NCI-H82 (cell line): ENCODE results near the gene ATP13A3.
A peak's percentile ranks its signal among the peaks of the same experiment; 100 is the strongest.
"Not testable (repeated sequence)": the region's sequence is repeated elsewhere in the genome, so short reads cannot be mapped to it uniquely, and the experiment has no call there.

ENCODE experiments used
- DNase-seq: peaks from one replicate; lab custom pipeline; 2025; lab: John Stamatoyannopoulos, UW

Gene ATP13A3

DNA sequence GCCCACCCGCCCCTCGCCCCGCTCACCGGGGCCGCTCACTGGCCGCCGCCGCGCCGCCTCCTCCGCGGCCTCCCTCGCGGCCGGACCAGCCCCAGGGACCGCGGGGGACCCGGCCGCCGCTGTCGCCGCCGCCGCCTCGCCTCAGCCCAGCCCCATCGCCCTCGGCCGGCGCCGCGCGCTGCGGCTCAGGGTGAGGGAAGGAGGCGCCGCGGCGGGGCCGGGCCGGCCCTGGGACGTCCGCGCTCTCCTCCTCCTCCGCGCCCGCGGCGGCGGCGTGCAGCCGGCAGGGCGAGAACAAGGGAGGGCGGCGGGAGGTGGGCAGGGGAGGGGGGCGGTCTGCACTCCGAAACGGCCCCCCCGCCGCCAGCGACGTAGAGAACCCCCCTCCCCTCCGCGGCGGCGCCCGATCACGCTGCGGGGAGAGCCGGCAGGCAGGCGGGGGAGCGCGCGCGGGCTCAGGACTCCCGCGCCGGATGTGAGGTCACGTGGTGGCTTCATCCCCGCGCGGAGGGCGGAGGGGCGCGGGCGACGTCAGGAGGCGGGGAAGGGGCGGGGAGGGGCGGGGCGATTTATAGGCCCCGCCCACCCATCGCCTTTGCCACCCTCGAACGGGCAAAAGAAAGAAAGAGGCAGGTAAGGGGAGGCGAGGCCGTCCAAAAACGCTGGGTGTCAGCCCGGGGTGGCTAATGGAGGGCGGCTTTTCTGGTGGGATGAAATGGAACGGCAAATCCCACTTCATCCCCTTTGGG lies at the start of gene ATP13A3:
Gene ATP13A3 (minus strand): TSS at position 463 of the 749 bp plus-strand sequence. CDS start 24,812 bp downstream, outside the sequence.
- DNase-seq: peak; percentile 95

GRCh38 chr3:194535199-194535598 lies 48.4 kb upstream of the ATP13A3 start:
- DNase-seq: not testable (repeated sequence)

- DNase-seq: no peak
Measured at GRCh38 chr3:194534243-194534642, 47.4 kb upstream of the ATP13A3 start.

- DNase-seq: no peak
Measured at GRCh38 chr3:194532591-194532990, 45.8 kb upstream of the ATP13A3 start.

DNA sequence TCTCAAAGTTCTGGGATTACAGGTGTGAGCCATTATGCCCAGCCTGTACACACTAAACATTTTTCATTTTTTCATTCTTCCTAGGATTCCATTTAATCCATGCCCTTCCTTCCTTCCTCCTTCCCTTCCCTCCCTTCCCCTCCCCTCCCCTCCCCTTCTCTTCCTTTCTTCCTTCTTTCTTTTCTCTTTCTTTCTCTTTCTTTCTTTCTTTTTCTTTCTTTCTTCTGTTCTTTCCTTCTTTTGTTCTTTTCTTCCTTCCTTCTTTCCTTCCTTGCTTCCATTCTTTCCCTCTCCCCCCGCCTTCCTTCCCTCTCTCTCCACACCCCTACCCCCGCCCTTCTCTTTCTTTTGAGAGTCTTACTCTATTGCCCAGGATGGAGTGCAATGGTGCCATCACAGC lies 40.9 kb upstream of the ATP13A3 start:
- DNase-seq: no peak

DNA sequence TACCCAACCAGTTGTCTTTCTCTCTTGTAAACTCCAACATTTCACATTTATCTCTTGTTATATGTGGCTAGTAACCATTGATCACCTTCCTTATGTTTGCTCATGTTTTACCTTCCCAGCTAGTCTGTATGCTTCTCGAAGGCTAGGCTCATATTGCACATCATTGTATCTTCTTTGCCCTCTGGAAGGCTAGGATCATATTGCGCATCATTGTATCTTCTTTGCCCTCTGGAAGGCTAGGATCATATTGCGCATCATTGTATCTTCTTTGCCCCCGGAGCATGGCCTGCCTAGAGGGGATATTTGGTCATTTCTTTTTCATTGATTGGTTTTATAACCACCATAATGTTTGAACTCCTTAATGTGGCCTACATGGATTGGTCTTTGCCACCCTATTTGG lies 39.4 kb upstream of the ATP13A3 start:
- no peak for DNase-seq

GRCh38 chr3:194522579-194523046 lies 35.8 kb upstream of the ATP13A3 start:
- DNase-seq: no peak

- no peak for DNase-seq
Measured at GRCh38 chr3:194521510-194522260, 34.9 kb upstream of the ATP13A3 start.

DNA sequence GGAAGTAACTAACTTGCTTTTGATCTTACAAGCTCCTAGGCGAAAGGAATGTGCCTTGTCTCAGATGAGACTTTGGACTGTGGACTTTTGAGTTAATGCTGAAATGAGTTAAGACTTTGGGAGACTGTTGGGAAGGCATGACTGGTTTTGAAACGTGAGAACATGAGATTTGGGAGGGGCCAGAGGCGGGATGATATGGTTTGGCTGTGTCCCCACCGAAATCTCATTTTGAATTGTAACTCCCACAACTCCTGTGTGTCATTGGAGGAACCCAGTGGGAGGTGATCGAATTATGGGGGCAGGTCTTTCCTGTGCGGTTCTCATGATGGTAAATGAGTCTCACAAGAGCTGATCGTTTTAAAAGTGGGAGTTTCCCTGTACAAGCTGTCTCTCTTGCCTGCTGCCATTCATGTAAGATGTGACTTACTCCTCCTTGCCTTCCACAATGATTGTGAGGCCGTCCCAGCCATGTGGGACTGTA lies 33.9 kb upstream of the ATP13A3 start:
- not testable (repeated sequence) for DNase-seq

DNA sequence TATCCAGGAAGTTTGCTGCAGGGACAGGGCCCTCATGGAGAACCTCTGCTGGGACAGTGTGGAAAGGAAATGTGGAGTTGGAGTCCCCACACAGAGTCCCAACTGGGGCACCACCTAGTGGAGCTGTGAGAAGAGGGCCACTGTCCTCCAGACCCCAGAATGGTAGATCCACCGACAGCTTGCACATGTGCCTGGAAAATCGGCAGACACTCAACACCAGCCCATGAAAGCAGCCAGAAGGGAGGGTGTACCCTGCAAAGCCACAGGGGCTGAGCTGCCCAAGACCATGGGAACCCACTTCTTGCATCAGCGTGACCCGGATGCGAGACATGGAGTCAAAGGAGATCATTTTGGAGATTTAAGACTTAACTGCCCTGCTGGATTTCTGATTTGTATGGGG lies 33.4 kb upstream of the ATP13A3 start:
- not testable (repeated sequence) for DNase-seq

DNA sequence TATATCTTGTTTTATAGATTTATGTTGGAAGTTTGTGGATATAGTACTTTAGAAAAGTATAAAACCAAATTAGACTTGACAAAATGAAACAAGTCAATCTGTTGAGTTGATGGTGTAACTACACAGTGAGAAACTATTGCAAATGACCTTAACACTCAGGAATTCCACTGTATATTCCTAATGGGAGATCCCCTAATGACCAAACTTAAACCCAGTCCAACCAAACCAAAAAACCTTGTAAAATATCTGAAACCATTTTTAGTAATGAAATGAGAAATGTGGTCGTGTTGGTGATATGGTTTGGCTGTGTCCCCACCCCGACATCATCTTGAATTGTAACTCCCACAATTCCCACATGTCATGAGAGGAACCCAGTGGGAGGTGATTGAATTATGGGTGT lies 31.9 kb upstream of the ATP13A3 start:
- DNase-seq: no peak

DNA sequence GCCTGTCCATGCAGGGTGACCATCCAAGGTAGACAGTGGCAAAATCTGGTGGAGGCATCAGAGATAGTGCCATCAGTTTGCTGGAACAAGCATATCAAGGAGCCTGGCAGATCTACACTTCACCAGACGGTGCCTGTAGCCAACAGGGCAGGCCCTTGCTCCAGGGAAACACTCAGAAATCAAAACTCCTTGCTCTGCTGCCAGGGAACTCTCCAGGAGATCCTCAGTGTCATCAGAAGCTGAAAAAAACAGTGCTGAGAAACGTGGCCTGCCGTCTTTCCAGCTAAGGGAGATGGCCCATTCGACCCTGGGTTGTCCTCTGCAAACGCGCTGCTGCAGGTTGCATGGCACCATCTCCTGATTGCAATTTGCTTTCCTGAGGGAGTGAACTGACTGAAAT lies 30.5 kb upstream of the ATP13A3 start:
- no peak for DNase-seq

GRCh38 chr3:194514626-194515025 lies 27.8 kb upstream of the ATP13A3 start:
- no peak for DNase-seq

DNA sequence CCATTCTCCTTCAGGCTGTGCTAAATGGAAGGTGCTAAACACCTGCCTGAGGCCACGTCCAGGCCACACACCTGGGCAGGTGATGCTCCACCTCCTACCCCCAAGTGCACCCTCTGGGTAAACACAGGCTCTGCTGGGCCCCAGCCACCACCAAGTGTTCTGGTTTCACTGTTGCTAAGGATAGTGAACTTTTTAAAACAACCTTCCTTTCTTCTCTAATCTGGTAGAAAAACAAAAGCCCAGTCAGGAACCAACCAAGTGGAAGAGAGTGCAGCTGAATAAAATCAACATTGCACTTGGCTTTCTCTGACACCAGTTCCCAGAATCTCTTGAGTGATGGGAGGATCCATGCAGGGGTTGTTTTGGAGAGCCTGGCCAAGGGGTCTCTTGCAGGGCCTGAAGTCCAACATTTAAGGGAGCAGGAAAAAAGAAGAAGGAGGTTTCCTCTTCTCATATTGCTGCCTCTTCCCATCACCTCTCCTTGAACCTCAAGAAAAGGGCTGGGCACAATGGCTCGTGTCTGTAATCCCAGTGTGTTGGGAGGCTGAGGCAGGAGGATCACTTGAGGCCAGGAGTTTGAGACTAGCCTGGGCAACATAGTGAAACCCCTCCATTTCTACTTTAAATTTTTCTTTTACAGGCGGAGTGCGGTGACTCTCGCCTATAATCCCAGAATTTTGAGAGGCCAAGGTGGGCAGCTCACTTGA lies 26.2 kb upstream of the ATP13A3 start:
- DNase-seq: no peak

DNA sequence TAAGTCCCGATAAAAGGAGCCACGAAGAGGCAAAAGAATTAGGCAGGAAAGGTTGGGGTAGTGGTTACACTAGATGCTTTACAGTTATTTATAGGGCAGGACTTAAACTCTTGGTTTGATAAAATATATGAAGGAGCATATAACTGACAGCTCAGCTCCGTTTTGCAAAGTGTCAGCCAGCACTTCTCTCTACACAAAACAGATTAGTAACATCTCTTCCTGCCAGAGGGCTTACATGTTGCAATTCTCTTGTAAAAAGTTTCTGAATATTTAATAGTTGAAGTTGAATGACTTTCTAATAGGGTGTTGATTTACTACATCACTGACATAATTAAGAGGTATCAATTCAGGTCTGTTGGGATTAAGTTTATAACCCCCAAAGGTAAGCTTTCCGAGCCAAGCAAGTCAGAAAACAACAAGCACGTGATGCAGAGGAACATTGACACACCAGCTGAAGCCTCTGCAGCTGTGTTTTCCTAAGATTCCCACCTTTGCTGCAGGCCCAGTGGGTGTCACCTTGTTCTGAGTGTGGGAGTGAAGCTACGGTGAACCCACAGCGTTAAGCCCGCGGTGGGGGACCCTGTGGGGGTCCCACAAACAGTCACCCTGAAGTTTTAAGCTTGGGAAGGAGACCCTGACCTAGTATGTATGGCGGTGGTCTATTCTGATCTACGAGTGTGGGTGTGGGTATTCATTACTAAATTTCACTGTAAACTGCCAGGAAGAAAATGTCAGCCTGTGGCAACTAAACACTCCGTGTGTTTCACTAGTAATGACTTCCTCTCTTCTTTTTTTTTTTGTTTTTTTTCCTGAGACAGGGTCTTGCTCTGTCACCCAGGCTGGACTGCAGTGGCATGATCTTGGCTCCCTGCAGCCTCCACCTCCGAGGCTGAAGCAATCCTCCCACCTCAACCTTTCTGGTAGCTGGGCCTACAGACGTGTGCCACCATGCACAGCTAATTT lies 22.0 kb upstream of the ATP13A3 start:
- peak; percentile 33 for DNase-seq

- DNase-seq: no peak
Measured at GRCh38 chr3:194507571-194507970, 20.8 kb upstream of the ATP13A3 start.

DNA sequence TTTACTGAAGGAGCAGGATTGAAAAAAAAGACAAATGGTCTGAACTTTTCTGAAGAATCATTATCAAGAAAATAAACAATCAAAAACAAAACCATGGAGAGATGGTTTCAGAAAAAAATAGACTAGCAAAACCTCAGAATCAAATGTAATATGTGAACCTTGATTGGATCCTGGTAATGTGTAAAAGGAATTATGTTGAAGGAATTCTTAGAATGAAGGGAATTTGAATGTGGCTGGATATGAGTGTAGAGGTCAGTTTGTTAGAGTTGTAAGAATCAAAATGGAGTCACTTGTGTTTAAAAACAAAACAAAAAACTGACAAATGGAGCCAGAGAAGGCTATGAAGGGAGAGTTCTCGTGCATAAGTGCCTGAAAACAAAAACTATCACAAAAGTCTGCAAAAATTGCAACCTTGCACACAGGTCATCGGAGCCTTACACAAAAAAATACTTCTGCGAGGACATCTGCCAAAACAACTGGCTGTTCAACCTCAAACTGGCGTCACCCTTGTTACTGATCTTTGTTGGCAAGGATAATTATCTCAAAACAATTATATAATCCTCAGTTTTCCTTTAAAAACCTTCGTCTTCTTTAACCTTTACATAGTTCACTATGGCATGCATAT lies 19.1 kb upstream of the ATP13A3 start:
- DNase-seq: no peak

GRCh38 chr3:194504861-194505260 lies 18.1 kb upstream of the ATP13A3 start:
- DNase-seq: peak; percentile 26

DNA sequence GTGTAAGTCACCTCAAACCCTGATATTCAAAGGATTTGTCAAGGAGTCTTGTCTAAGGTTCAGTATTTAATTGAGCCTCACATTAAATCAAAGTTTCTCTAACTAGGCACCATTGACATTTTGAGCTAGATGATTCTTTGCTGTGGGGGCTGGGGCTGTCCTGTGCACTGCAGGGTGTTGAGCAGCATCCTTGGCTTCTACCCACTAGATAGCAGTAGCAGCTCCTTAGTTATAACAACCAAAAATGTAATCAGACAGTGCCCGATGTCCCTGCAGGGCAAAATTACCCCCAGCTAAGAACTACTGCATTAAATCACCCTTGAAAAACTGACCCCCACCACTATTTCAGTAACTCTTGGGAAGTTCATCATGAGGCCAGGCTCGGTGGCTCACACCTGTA lies 17.3 kb upstream of the ATP13A3 start:
- DNase-seq: no peak

DNA sequence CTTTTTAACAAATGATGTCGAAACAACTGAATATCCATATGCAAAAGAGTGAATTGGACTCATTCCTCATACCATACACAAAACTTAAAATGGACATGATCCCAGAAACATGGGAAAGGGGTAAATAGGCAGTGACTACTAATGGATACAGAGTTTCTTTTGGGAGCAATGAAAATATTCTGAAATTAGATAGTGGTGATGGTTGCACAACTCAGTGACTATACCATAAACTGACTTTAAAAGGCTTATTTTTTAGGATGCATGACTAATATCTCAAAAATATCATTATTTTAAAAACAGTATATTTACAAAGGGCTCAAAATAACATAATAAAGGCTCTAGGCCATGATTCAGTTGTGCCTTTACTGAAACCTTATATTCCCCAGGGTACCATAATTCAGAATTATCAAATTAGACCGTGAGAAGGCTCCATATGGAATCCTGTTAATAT lies 16.3 kb upstream of the ATP13A3 start:
- DNase-seq: peak; percentile 76

GRCh38 chr3:194500198-194500597 lies 13.4 kb upstream of the ATP13A3 start:
- no peak for DNase-seq
